ENCODE measurements around the gene GABRR3. TPM values are rescaled to one million over a fixed set of nuclear protein-coding genes. Genes with fewer than 3 reads are reported as not detected.

Gene GABRR3
- total RNA-seq, 4 donors from 2014 or later = not detected

DNA sequence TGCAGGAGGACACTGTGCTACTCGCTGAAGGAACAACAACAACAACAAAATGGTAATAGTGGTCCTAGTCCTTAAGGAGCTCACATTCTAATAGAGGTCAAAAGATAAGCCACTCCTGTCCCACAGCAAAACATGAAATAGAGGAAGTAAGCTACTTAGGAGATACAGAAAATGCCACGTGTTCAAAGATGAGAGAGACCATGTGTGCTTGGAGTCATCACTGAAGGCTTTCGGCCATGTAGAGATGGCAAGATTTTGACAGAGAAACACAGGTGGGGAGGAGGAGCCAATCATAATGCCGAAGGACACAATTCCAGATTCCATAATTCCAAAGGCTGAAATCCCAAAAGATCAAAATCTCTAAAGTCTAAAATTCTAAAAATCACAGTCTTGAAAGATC lies 38.1 kb downstream of the GABRR3 start:
- Histone ChIP-seq H3K4me3 (no peak overlapping the region), H3K27me3 (no peaks in the 10 kb centered on the region), H3K9me3 (no peaks in the 10 kb centered on the region), H3K36me3 (no peaks in the 10 kb centered on the region), H3K4me1 (no peaks in the 10 kb centered on the region), H3K27ac (no peak overlapping the region)
- ATAC-seq = no peak
- in situ Hi-C loops (cut with MboI; ENCODE audit: low sequenced_read_pairs in 4 of 4) = no loop called here
- TF ChIP-seq, protein P1, sequence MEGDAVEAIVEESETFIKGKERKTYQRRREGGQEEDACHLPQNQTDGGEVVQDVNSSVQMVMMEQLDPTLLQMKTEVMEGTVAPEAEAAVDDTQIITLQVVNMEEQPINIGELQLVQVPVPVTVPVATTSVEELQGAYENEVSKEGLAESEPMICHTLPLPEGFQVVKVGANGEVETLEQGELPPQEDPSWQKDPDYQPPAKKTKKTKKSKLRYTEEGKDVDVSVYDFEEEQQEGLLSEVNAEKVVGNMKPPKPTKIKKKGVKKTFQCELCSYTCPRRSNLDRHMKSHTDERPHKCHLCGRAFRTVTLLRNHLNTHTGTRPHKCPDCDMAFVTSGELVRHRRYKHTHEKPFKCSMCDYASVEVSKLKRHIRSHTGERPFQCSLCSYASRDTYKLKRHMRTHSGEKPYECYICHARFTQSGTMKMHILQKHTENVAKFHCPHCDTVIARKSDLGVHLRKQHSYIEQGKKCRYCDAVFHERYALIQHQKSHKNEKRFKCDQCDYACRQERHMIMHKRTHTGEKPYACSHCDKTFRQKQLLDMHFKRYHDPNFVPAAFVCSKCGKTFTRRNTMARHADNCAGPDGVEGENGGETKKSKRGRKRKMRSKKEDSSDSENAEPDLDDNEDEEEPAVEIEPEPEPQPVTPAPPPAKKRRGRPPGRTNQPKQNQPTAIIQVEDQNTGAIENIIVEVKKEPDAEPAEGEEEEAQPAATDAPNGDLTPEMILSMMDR (IDR thresholded peaks at IDR 0.05 in 4 of 5, conservative IDR thresholded peaks at IDR 0.05 in 1 of 5) = no peak
- no peak for TF ChIP-seq POLR2A (IDR thresholded peaks at IDR 0.05)
- intact Hi-C loops (cut with DNase I; ENCODE audit: low total_unique reads) = no loop called here
- DNase-seq = no peak

DNA sequence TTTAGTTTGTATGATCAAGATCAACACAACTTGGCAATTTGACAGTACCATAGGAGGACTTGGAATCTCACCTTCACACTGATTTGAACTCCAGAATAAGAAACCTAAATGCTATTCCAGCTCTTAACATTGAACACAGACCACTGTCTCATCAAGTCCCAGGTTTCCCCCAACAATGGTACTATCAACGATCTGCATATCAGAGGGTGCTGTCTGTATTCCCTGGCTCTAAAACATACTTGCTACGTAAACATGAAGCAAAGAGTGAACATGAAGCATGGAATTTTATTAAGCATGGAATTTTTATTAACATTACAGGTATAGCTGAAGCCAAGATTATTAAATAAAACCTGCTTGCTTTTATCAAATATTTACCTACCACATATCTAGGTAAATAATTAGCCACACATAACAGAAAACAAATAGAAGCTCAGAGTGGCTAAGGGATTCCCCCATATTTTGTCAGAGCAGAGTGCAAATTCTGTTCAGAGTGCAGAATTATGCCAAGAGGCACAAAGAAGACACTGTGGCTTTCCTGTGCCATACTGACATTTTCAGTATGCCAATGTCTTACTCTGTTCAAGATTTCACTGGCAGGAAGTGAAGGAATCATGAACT lies 40.7 kb downstream of the GABRR3 start:
- Histone ChIP-seq H3K4me1 (no peaks in the 10 kb centered on the region), H3K36me3 (no peaks in the 10 kb centered on the region), H3K27ac (no peak overlapping the region), H3K9me3 (no peaks in the 10 kb centered on the region), H3K4me3 (no peak overlapping the region), H3K27me3 (no peaks in the 10 kb centered on the region)
- in situ Hi-C loops (cut with MboI; ENCODE audit: low sequenced_read_pairs in 4 of 4) = no loop called here
- TF ChIP-seq POLR2A (IDR thresholded peaks at IDR 0.05) = no peak
- TF ChIP-seq, protein P1 (IDR thresholded peaks at IDR 0.05 in 4 of 5, conservative IDR thresholded peaks at IDR 0.05 in 1 of 5) = no peak
- intact Hi-C loops (cut with DNase I; ENCODE audit: low total_unique reads) = no loop called here
- no peak for ATAC-seq
- DNase-seq = no peak

DNA sequence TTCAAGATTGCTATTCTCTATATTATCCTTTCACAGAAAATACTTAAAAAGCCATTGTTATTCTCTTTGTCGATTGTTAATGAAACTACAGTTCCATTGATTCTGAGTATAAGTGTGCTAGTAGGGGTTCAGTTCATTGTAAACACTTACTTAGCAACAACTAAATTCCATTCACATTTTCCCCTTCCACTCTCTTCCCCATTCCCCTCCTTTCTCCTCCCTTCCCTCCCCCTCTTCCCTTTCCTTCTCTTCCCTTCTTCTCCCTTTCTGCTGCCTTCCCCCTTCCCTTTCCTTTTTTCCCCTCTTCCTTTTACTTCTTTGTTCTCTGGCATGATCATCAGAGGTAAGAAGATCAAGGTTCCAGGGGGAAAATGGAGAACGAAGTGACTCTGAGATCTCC lies 41.6 kb downstream of the GABRR3 start:
- no peak for ATAC-seq
- in situ Hi-C loops (cut with MboI; ENCODE audit: low sequenced_read_pairs in 4 of 4) (no loop called here), intact Hi-C loops (cut with DNase I; ENCODE audit: low total_unique reads) (no loop called here)
- no peak for DNase-seq
- Histone ChIP-seq H3K4me3 (no peak overlapping the region), H3K27ac (no peak overlapping the region), H3K4me1 (no peaks in the 10 kb centered on the region), H3K36me3 (no peaks in the 10 kb centered on the region), H3K27me3 (no peaks in the 10 kb centered on the region), H3K9me3 (no peaks in the 10 kb centered on the region)
- TF ChIP-seq POLR2A (IDR thresholded peaks at IDR 0.05) = no peak
- TF ChIP-seq, protein P1 (IDR thresholded peaks at IDR 0.05 in 4 of 5, conservative IDR thresholded peaks at IDR 0.05 in 1 of 5) = no peak

DNA sequence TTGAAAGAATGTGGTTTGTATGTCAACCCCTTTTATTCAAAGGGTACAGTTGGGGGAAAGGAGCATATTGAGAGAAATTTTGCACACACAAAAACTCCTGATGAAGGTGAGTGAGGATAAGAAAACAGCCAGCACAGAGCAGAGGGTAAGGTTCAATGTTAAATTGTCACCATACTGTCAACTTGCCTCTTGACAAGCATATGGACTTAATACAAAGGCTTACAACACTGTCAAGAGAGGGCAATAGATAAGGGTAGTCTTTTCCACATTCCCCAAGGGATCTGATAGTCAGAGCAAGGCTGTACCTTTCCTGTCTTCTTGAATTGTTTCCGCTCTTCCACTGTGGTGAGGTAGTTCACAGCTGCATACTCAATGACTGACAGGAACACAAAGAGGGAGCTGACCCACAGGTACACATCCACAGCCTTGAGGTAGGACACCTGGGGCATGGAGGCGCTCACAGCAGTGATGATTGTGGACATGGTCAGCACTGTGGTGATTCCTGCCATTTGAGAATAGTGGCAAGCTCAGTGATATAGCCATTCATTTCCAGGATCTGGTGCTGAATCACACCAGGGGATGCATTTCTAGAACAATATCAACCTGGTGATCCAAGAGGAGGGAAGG lies 42.5 kb downstream of the GABRR3 start:
- no peak overlapping the region for H3K27ac ChIP-seq
- no peaks in the 10 kb centered on the region for H3K9me3 ChIP-seq
- TF ChIP-seq POLR2A (IDR thresholded peaks at IDR 0.05) = no peak
- TF ChIP-seq, protein P1 (IDR thresholded peaks at IDR 0.05 in 4 of 5, conservative IDR thresholded peaks at IDR 0.05 in 1 of 5) = no peak
- in situ Hi-C loops (cut with MboI; ENCODE audit: low sequenced_read_pairs in 4 of 4) (no loop called here), intact Hi-C loops (cut with DNase I; ENCODE audit: low total_unique reads) (no loop called here)
- no peaks in the 10 kb centered on the region for H3K4me1 ChIP-seq
- DNase-seq (no peak), ATAC-seq (no peak)
- no peaks in the 10 kb centered on the region for H3K36me3 ChIP-seq
- H3K4me3 ChIP-seq = no peak overlapping the region
- H3K27me3 ChIP-seq = no peaks in the 10 kb centered on the region

Measured in gastrocnemius medialis (tissue), 4 donors.